ENCODE results near the gene NRAP.
"Not testable (repeated sequence)": the region's sequence is repeated elsewhere in the genome, so short reads cannot be mapped to it uniquely, and the experiment has no call there.

Gene NRAP

GRCh38 chr10:113665806-113666354 is 2.0 kb upstream of the NRAP start:
- no peak for TF ChIP-seq CTCF (IDR thresholded peaks at IDR 0.05; ENCODE audit: insufficient read depth, low read length, poor library complexity, severe bottlenecking)
- no peak for DNase-seq (ENCODE audit: extremely low read depth, insufficient read length)
- Histone ChIP-seq H3K27me3 (replicated peaks; ENCODE audit: control insufficient read depth, insufficient read depth, low read length) (no peaks in the 10 kb centered on the region; the same call in 1 of the 2 replicates), H3K4me3 (replicated peaks; ENCODE audit: low read depth, low read length) (no peak overlapping the region), H3K36me3 (ENCODE audit: control insufficient read depth, insufficient read depth, low read length) (no peaks in the 10 kb centered on the region)

DNA sequence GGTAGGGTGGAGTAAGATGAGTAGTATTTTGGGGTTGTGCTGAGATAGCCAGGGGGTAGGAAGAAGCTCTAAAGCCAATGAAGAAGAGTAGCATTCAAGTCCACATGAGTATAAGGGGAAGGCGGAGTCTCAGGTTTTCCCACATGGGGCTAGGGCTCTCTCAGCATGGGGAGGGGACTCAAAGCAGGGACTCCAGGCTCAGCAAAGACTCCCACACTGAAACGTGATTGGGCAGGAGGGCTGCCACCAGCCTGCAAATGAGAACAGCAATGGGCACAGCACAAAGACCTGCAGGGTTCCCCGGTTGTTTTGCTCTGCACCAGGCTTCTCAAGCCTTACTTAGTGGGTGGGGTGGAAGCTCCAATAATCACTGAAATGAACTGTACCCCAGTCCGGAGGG is 1.5 kb upstream of the NRAP start:
- Histone ChIP-seq H3K27me3 (replicated peaks; ENCODE audit: control insufficient read depth, insufficient read depth, low read length) (no peaks in the 10 kb centered on the region; the same call in 1 of the 2 replicates), H3K4me3 (replicated peaks; ENCODE audit: low read depth, low read length) (no peak overlapping the region), H3K36me3 (ENCODE audit: control insufficient read depth, insufficient read depth, low read length) (no peaks in the 10 kb centered on the region)
- no peak for DNase-seq (ENCODE audit: extremely low read depth, insufficient read length)
- no peak for TF ChIP-seq CTCF (IDR thresholded peaks at IDR 0.05; ENCODE audit: insufficient read depth, low read length, poor library complexity, severe bottlenecking)

DNA sequence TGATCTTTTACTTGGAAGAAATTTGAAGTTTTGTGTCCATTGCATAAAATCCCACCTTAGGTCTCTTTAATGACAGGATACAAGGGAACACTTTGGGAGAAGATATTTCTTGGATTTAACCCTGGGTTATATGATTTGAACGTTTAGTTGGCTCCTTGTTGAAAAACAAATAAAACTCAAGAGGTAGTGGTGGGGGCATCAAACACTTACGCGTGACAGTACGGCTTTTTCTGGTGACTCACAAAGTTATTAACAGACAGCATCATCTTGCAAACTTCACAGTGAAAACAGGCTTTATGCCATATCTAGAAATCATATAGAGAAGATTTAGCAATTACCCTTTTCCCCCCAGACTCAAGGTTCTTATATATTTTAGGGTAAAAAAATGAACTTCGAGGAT is 699 bp downstream of the NRAP start:
- Histone ChIP-seq H3K27me3 (replicated peaks; ENCODE audit: control insufficient read depth, insufficient read depth, low read length) (no peaks in the 10 kb centered on the region; the same call in 1 of the 2 replicates), H3K4me3 (replicated peaks; ENCODE audit: low read depth, low read length) (no peak overlapping the region), H3K36me3 (ENCODE audit: control insufficient read depth, insufficient read depth, low read length) (no peaks in the 10 kb centered on the region)
- no peak for DNase-seq (ENCODE audit: extremely low read depth, insufficient read length)
- no peak for TF ChIP-seq CTCF (IDR thresholded peaks at IDR 0.05; ENCODE audit: insufficient read depth, low read length, poor library complexity, severe bottlenecking)

DNA sequence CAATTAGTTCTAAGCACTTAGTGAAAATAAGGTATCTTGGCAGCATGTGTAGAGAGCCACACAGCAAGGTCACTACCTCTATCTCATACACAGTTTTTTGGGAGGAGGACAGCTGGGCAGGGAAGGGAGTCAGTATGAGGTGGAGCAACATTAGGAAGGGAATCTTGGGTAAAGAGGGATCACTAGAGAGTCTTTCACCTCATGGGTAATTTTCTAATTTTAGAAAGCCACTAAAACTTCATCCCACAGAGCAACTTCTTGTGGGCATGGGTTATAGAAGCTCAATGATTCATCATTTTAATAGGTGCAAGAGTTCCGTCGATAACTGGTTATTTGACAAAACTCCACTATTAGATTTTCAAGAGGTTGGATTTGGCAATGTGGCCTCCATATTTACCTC is 2.5 kb downstream of the NRAP start:
- no peak for TF ChIP-seq CTCF (IDR thresholded peaks at IDR 0.05; ENCODE audit: insufficient read depth, low read length, poor library complexity, severe bottlenecking)
- Histone ChIP-seq H3K27me3 (replicated peaks; ENCODE audit: control insufficient read depth, insufficient read depth, low read length) (no peaks in the 10 kb centered on the region; the same call in 1 of the 2 replicates), H3K4me3 (replicated peaks; ENCODE audit: low read depth, low read length) (no peak overlapping the region), H3K36me3 (ENCODE audit: control insufficient read depth, insufficient read depth, low read length) (no peaks in the 10 kb centered on the region)
- no peak for DNase-seq (ENCODE audit: extremely low read depth, insufficient read length)

DNA sequence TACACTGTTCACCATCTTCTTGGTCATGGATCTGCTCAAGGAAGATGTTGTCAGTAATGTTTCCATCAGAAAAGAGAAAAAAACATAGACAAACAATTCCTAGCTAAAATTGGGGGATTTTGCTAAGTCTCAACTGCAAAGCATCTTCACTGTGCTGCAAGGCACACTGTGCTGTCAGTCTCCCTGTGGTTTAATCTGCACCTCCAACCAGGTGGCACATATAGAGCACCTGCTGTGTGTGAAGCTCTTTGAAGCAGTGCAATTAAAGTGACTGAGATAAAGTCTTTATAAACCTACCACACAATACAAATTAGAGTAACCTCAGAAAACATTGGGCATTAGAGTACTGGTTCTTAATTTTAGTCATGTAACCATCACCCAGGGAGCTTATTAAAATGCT is 6.3 kb downstream of the NRAP start:
- TF ChIP-seq CTCF (IDR thresholded peaks at IDR 0.05; ENCODE audit: insufficient read depth, low read length, poor library complexity, severe bottlenecking): no peak
- Histone ChIP-seq H3K4me3 (replicated peaks; ENCODE audit: low read depth, low read length) (no peak overlapping the region), H3K36me3 (ENCODE audit: control insufficient read depth, insufficient read depth, low read length) (no peaks in the 10 kb centered on the region), H3K27me3 (replicated peaks; ENCODE audit: control insufficient read depth, insufficient read depth, low read length) (no peaks in the 10 kb centered on the region; the same call in 1 of the 2 replicates)
- no peak for DNase-seq (ENCODE audit: extremely low read depth, insufficient read length)

DNA sequence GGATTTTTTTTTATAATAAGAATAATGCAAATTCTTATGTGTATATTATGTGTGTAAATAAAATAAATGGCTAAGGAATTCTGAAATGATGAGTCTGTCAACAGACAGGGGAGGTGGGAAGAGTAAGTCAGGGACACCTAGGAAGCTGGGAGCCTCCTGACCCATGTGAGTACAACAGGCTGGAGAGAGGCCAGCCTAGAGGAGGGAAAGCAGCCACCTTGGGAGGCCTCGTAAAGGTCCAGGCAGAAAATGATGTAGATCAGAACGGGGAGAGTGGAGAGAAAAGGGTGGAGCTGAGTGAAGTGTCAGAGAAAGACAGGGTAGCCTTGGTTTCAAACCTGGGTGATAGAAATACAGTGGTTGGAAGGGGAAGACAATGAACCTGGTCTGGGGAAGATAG is 6.9 kb downstream of the NRAP start:
- DNase-seq (ENCODE audit: extremely low read depth, insufficient read length): no peak
- H3K27me3 ChIP-seq (replicated peaks; ENCODE audit: control insufficient read depth, insufficient read depth, low read length): no peaks in the 10 kb centered on the region; the same call in 1 of the 2 replicates
- H3K36me3 ChIP-seq (ENCODE audit: control insufficient read depth, insufficient read depth, low read length): no peaks in the 10 kb centered on the region
- TF ChIP-seq CTCF (IDR thresholded peaks at IDR 0.05; ENCODE audit: insufficient read depth, low read length, poor library complexity, severe bottlenecking): no peak
- no peak overlapping the region for H3K4me3 ChIP-seq (replicated peaks; ENCODE audit: low read depth, low read length)

DNA sequence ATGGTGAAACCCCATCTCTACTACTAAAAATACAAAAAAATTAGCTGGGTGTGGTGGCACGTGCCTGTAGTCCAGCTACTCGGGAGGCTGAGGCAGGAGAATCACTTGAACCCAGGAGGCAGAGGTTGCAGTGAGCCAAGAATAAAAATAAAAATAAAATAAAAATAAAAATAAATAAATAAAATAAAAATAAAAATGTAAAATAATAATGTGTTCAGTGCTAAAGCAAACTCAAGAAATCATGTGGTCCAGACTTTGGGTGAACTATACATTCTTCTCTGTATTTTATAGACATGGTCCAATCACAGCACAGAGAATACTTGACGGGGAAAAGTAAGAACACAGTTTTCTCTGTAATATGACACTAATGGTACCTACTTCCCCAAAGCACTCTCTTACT is 11.4 kb downstream of the NRAP start:
- not testable (repeated sequence) for H3K27me3 ChIP-seq (replicated peaks; ENCODE audit: control insufficient read depth, insufficient read depth, low read length)

More for the DNA sequence above, 11.4 kb downstream of the NRAP start:
- not testable (repeated sequence) for H3K36me3 ChIP-seq (ENCODE audit: control insufficient read depth, insufficient read depth, low read length); H3K4me3 ChIP-seq (replicated peaks; ENCODE audit: low read depth, low read length); DNase-seq (ENCODE audit: extremely low read depth, insufficient read length)
